Measurements from ENCODE around the gene TNFSF13. TPM values are rescaled to one million over a fixed set of nuclear protein-coding genes. Genes with fewer than 3 reads are reported as not detected.

The TNFSF13 gene
- total RNA-seq, 1 donor from 2014 or later = 3.7 TPM

DNA sequence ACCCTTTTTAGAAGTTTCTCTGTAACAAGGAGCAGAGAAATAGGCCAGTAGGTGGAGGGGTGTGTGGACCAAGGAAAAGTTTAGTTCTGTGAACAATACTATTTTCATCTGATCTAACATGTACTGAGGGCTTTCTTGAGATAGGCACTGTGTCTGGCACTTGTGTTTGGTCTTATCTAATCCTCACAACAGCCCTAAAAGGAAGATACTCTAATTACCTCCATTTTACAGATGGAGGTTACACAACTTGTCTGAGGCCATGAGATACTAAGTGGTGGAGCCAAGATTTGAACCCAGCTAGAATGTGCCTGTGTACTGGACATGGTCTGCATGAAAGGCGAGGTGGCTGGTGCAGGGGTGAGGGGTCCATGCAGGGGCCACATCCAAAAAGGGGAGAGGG is 5.2 kb upstream of the TNFSF13 start:
- FAIRE-seq (no peak), DNase-seq (ENCODE audit: low read depth) (no peak)
- Histone ChIP-seq H3K4me3 (ENCODE audit: low read depth, low read length) (no peak overlapping the region), H3K36me3 (ENCODE audit: control insufficient read depth, insufficient read depth, low read length) (no peaks in the 10 kb centered on the region), H3K27me3 (ENCODE audit: control insufficient read depth, insufficient read depth, low read length) (no peaks in the 10 kb centered on the region)
- TF ChIP-seq, protein P1, sequence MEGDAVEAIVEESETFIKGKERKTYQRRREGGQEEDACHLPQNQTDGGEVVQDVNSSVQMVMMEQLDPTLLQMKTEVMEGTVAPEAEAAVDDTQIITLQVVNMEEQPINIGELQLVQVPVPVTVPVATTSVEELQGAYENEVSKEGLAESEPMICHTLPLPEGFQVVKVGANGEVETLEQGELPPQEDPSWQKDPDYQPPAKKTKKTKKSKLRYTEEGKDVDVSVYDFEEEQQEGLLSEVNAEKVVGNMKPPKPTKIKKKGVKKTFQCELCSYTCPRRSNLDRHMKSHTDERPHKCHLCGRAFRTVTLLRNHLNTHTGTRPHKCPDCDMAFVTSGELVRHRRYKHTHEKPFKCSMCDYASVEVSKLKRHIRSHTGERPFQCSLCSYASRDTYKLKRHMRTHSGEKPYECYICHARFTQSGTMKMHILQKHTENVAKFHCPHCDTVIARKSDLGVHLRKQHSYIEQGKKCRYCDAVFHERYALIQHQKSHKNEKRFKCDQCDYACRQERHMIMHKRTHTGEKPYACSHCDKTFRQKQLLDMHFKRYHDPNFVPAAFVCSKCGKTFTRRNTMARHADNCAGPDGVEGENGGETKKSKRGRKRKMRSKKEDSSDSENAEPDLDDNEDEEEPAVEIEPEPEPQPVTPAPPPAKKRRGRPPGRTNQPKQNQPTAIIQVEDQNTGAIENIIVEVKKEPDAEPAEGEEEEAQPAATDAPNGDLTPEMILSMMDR (IDR thresholded peaks at IDR 0.05; ENCODE audit: insufficient read depth, low read length, severe bottlenecking) = no peak

DNA sequence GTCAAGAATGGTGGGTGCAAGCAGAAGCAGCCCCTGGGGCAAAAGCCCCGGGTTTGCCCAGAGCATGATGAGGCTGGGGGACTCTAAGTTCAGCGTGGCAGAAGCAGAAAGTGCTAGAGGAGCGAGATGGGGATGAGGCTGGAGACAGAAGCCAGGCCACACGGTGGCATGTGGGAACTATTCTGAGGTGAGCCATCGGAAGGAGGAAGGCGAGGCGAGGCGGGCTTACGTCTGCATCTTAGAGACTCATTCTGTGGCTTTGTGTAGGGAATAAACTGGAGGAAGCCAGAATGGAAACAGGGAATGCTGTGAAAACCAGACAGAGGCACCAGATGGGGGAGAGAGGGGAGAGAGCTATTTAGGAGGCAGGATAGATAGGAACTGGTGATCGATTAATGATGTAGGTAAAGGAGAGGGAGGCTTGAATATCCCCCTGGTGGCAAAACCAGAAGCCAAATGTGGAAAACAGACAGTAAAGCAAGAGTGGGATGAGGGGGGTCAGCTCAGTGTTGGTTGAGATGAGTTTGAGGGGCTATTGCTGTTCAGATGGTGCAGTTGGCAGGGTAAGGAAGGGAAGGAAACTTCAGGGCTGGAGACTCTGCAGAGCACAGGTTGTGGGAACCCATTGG is 3.1 kb upstream of the TNFSF13 start:
- TF ChIP-seq, protein P1 (IDR thresholded peaks at IDR 0.05; ENCODE audit: insufficient read depth, low read length, severe bottlenecking) = no peak
- FAIRE-seq (no peak), DNase-seq (ENCODE audit: low read depth) (no peak)
- Histone ChIP-seq H3K4me3 (ENCODE audit: low read depth, low read length) (no peak overlapping the region), H3K27me3 (ENCODE audit: control insufficient read depth, insufficient read depth, low read length) (no peaks in the 10 kb centered on the region), H3K36me3 (ENCODE audit: control insufficient read depth, insufficient read depth, low read length) (no peaks in the 10 kb centered on the region)

DNA sequence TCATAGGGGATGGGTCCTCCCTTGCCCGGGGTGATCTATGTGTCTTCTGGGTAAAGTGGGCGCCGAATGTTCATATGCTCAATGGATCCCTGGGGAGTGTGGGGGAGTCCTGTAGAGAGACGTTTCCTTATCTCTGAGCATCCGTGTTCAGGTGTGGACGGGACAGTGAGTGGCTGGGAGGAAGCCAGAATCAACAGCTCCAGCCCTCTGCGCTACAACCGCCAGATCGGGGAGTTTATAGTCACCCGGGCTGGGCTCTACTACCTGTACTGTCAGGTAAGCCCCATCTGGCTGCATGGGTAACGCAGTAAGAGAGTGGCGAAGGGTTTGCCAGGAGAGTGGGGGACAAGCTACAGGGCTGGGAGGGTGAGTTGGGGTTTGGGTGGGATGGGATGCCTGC is 1.9 kb upstream of the TNFSF13 start:
- Histone ChIP-seq H3K36me3 (ENCODE audit: control insufficient read depth, insufficient read depth, low read length) (no peaks in the 10 kb centered on the region), H3K27me3 (ENCODE audit: control insufficient read depth, insufficient read depth, low read length) (no peaks in the 10 kb centered on the region), H3K4me3 (ENCODE audit: low read depth, low read length) (no peak overlapping the region)
- FAIRE-seq = no peak
- no peak for DNase-seq (ENCODE audit: low read depth)
- TF ChIP-seq, protein P1 (IDR thresholded peaks at IDR 0.05; ENCODE audit: insufficient read depth, low read length, severe bottlenecking) = no peak

DNA sequence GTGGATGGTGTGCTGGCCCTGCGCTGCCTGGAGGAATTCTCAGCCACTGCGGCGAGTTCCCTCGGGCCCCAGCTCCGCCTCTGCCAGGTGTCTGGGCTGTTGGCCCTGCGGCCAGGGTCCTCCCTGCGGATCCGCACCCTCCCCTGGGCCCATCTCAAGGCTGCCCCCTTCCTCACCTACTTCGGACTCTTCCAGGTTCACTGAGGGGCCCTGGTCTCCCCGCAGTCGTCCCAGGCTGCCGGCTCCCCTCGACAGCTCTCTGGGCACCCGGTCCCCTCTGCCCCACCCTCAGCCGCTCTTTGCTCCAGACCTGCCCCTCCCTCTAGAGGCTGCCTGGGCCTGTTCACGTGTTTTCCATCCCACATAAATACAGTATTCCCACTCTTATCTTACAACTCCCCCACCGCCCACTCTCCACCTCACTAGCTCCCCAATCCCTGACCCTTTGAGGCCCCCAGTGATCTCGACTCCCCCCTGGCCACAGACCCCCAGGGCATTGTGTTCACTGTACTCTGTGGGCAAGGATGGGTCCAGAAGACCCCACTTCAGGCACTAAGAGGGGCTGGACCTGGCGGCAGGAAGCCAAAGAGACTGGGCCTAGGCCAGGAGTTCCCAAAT is 1.3 kb upstream of the TNFSF13 start:
- TF ChIP-seq, protein P1 (IDR thresholded peaks at IDR 0.05; ENCODE audit: insufficient read depth, low read length, severe bottlenecking) = no peak
- no peaks in the 10 kb centered on the region for H3K27me3 ChIP-seq (ENCODE audit: control insufficient read depth, insufficient read depth, low read length)
- FAIRE-seq (no peak), DNase-seq (ENCODE audit: low read depth) (no peak)
- no peaks in the 10 kb centered on the region for H3K36me3 ChIP-seq (ENCODE audit: control insufficient read depth, insufficient read depth, low read length)
- H3K4me3 ChIP-seq (ENCODE audit: low read depth, low read length) = no peak overlapping the region

- Histone ChIP-seq H3K4me3 (ENCODE audit: low read depth, low read length) (peak overlapping the region; percentile 26), H3K27me3 (ENCODE audit: control insufficient read depth, insufficient read depth, low read length) (no peaks in the 10 kb centered on the region), H3K36me3 (ENCODE audit: control insufficient read depth, insufficient read depth, low read length) (no peaks in the 10 kb centered on the region)
- DNase-seq (ENCODE audit: low read depth) (peak; percentile 43), FAIRE-seq (no peak)
- TF ChIP-seq, protein P1 (IDR thresholded peaks at IDR 0.05; ENCODE audit: insufficient read depth, low read length, severe bottlenecking) = no peak
Observed at GRCh38 chr17:7557775-7558543, 591 bp upstream of the TNFSF13 start.

Data from bronchial epithelial cell (primary cell).